ENCODE data around the gene TMCO5A. TPM values are rescaled to one million over a fixed set of nuclear protein-coding genes. Genes with fewer than 3 reads are reported as not detected.

Gene TMCO5A
- total RNA-seq, 4 donors from 2014 or later = not detected

DNA sequence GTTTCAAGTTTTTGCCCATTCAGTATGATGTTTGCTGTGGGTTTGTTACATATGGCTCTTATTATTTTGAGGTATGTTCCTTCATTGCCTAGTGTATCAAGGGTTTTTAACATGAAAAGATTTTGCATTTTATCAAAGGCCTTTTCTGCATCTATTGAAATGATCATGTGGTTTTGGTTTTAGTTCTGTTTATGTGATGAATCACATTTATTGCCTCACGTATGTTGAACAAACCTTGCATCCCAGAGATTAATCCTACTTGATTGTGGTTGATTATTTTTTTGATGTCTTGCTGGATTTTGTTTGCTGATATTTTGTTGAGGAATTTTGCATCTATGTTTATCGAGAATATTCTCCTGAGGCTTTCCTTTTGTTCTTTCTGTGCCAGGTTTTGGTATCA is 39.4 kb downstream of the TMCO5A start:
- TF ChIP-seq, protein P1, sequence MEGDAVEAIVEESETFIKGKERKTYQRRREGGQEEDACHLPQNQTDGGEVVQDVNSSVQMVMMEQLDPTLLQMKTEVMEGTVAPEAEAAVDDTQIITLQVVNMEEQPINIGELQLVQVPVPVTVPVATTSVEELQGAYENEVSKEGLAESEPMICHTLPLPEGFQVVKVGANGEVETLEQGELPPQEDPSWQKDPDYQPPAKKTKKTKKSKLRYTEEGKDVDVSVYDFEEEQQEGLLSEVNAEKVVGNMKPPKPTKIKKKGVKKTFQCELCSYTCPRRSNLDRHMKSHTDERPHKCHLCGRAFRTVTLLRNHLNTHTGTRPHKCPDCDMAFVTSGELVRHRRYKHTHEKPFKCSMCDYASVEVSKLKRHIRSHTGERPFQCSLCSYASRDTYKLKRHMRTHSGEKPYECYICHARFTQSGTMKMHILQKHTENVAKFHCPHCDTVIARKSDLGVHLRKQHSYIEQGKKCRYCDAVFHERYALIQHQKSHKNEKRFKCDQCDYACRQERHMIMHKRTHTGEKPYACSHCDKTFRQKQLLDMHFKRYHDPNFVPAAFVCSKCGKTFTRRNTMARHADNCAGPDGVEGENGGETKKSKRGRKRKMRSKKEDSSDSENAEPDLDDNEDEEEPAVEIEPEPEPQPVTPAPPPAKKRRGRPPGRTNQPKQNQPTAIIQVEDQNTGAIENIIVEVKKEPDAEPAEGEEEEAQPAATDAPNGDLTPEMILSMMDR (IDR thresholded peaks at IDR 0.05; ENCODE audit: low read depth) = no peak

- TF ChIP-seq, protein P1 (IDR thresholded peaks at IDR 0.05; ENCODE audit: low read depth) = no peak
Observed at GRCh38 chr15:37978231-37978630, 43.8 kb downstream of the TMCO5A start.

- TF ChIP-seq, protein P1 (IDR thresholded peaks at IDR 0.05; ENCODE audit: low read depth) = no peak
Observed at GRCh38 chr15:37979671-37980409, 45.4 kb downstream of the TMCO5A start.

DNA sequence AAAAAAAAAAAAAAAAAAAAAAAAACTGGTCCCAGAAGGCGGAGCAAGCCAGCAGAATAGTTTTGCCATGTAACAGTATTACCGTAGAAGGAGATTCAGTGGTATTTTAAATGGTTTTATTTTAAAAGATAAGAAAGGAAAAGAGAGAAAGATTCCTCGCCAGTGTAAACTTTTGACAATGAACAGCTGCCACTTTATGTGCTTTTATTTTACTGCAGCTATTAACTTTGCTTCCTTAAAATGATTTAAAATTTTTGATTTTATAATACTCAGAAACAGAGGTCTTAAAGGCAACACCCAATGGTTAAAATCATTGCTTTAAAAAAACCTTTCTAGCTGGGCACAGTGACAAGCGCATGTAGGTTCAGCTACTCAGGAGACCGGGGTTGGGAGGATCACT is 46.8 kb downstream of the TMCO5A start:
- TF ChIP-seq, protein P1 (IDR thresholded peaks at IDR 0.05; ENCODE audit: low read depth) = no peak

- TF ChIP-seq, protein P1 (IDR thresholded peaks at IDR 0.05; ENCODE audit: low read depth) = no peak
Observed at GRCh38 chr15:37981775-37982174, 47.3 kb downstream of the TMCO5A start.

DNA sequence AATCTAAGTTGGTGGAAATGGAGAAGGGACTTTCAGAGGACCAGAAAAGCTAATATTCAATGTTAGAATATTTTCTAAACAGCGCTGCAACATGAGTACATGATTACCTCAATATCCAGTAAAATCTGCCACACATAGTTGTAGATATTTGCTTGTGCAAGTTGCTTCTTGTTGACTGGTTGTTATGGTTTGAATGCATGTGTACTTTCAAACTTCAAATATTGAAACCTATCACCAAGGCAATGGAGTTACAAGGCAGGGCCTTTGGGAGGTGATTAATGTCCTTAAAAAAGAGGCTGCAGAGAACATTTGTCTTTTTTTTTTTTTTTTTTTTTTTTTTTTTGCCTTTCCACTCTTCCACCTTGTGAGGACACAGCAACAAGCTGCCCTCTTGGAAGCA is 49.9 kb downstream of the TMCO5A start:
- TF ChIP-seq, protein P1 (IDR thresholded peaks at IDR 0.05; ENCODE audit: low read depth) = no peak

DNA sequence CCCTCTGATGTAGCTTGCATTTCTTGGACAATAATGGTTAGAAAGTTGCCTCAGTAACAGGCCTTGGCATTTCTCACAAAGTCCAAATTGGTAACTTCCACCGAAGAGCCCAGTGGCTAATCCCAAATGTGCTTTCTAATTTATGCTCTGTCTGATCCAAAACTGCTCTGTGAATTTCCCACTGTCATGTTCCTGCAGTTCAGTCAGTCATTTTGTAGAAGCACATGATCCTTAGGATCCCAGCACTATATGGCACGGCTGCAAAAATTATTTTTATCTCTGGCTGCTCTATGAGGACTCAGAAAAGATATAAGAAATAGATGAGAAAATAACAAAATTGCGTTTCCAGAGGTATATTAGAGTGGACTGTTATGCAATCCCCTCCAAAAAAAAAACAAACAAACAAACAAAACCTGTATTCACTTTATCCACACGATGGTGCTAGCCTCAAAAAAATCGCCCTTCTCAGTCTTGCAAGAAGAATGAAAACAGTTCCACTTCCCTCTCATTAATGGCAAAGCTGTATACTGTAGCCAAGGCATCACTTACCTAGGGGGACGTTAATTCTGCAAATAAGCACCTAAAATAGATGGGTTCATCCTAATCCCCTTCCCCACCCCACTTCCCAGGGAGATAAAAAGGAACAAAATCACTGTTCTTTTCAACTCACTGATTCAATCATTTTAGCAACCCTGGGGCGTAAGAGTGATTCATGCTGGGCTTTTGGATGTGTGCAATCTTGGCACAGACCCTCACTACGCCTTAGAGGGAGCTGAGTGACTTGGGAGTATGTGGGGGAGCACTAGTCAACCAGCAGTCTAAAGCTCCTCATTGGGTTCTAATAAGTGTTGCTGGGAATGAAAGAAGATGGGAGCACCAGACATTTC is 61.3 kb downstream of the TMCO5A start:
- TF ChIP-seq, protein P1 (IDR thresholded peaks at IDR 0.05; ENCODE audit: low read depth) = no peak
